Naive thymus-derived CD8-positive, alpha-beta T cell (primary cell): Measurements from ENCODE around the gene B3GALT5. TPM values are rescaled to one million over a fixed set of nuclear protein-coding genes. Genes with fewer than 3 reads are reported as not detected.

Experiments used
- polyA plus RNA-seq, 3 donors: library from polyadenylated mRNA; unstranded; fragments of 300-500 nt; fragmentation: Illumina TruSeq; gene quantifications; one replicate each; pipeline ENCODE4 v1.2.3, GENCODE V29; 2021
- total RNA-seq, 8 experiments: library from RNA in 2 of 8; stranded (reverse) in 2 of 8; gene quantifications; one replicate each; pipeline ENCODE4 v1.2.3 and lab custom pipeline; 2021 to 2026

Gene B3GALT5
- total and polyA plus RNA-seq, 5 experiments from 2014 or later = not detected

Other genes with a start within 250 kb of the B3GALT5 start
- gene LCA5L, start 167.2 kb upstream of the B3GALT5 start, total RNA-seq = under 1 TPM; 0.23 to 0.77 TPM
- under 1 TPM in 1 of 3 donors, not detected in 2; 0.95 TPM for gene LCA5L, start 167.2 kb upstream of the B3GALT5 start, polyA plus RNA-seq
- 1 to 10 TPM; 2.8 to 3.5 TPM for gene SH3BGR, start 161.0 kb upstream of the B3GALT5 start, total RNA-seq
- 1 to 10 TPM; 2.1 to 5.7 (median 4.3) TPM for gene SH3BGR, start 161.0 kb upstream of the B3GALT5 start, polyA plus RNA-seq
- not detected for gene IGSF5, start 132.2 kb downstream of the B3GALT5 start, total RNA-seq
- gene IGSF5, start 132.2 kb downstream of the B3GALT5 start, polyA plus RNA-seq = not detected